ENCODE data around the gene UGCG.

The UGCG gene

DNA sequence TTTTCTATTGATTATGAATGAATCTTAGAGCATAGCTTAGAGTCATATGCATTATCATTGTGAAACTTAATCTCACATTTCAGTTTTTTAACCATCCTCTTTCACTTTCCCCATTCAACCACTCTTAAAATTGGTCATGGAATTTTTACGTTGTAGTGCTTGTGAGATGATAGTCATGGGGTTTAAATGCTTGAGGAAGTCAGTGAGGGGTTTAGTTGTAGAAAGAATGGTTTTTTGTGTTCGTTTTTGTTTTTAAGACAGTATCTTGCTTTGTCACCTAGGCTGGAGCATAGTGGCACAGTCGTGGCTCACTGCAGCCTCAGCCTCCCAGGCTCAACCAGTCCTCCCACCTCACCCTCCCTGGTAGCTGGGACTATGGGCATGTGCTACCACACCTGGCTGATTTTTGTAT, 19.6 kb downstream of the UGCG start:
- DNase-seq (ENCODE audit: low read depth), result no peak
- H3K4me3 ChIP-seq (ENCODE audit: control insufficient read depth, low read depth, low read length), result no peak overlapping the region
- TF ChIP-seq, protein P1, sequence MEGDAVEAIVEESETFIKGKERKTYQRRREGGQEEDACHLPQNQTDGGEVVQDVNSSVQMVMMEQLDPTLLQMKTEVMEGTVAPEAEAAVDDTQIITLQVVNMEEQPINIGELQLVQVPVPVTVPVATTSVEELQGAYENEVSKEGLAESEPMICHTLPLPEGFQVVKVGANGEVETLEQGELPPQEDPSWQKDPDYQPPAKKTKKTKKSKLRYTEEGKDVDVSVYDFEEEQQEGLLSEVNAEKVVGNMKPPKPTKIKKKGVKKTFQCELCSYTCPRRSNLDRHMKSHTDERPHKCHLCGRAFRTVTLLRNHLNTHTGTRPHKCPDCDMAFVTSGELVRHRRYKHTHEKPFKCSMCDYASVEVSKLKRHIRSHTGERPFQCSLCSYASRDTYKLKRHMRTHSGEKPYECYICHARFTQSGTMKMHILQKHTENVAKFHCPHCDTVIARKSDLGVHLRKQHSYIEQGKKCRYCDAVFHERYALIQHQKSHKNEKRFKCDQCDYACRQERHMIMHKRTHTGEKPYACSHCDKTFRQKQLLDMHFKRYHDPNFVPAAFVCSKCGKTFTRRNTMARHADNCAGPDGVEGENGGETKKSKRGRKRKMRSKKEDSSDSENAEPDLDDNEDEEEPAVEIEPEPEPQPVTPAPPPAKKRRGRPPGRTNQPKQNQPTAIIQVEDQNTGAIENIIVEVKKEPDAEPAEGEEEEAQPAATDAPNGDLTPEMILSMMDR (IDR thresholded peaks at IDR 0.05; ENCODE audit: control insufficient read depth, insufficient read depth, low read depth, low read length, missing control alignments), result no peak

DNA sequence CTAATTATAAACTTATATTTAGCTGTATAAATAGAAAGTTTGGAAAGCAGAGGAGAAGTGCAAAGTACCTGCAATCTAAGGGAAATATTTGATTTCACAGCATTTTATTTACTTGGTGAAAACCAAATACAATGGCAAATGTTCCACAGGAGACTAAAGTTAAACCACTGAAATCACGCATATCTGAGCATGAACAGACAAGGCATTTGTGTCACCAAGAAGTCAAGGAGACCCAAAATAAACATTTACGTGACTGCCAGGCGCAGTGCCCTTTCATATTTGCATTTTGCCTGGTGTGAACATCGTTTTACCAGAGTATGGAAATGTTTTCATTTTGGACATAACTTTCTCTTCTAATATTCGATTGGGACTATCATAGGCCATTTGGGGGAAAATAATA, 20.6 kb downstream of the UGCG start:
- H3K4me3 ChIP-seq (ENCODE audit: control insufficient read depth, low read depth, low read length), result no peak overlapping the region
- no peak for DNase-seq (ENCODE audit: low read depth)
- TF ChIP-seq, protein P1 (IDR thresholded peaks at IDR 0.05; ENCODE audit: control insufficient read depth, insufficient read depth, low read depth, low read length, missing control alignments), result no peak

DNA sequence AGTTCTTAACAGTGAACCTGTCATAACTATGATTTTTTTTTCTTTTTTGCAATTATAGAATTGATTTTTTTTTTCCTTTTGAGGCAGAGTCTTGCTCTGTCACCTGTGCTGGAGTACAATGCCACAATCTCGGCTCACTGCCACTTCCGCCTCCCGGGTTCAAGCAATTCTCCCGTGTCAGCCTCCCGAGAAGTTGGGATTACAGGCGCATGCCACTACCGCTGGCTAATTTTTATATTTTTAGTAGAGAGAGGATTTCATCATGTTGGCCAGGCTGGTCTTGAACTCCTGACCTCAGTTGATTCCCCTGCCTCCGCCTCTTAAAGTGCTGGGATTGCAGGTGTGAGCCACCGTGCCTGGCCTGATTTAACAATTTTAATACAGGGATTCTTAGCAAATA, 21.4 kb downstream of the UGCG start:
- DNase-seq (ENCODE audit: low read depth), result no peak
- TF ChIP-seq, protein P1 (IDR thresholded peaks at IDR 0.05; ENCODE audit: control insufficient read depth, insufficient read depth, low read depth, low read length, missing control alignments), result no peak
- no peak overlapping the region for H3K4me3 ChIP-seq (ENCODE audit: control insufficient read depth, low read depth, low read length)

DNA sequence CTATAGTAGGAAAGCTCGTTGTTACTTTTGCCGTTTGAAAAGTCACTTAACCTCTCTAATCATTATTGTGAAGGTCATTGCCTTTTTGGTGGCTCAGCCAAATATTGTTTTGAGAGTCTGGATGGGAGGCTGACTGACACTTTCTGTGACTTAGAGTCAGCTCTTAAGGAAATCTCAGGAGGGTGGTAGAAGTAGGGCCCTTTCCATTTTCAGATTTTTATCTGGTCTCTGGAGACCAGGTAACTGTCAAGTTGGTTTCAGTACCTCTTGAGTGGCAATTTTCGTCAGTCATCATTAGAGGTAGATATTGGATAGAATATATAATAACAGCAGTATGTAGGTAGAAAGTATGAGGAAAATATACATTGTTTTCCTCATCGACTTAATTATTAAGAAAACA, 23.3 kb downstream of the UGCG start:
- no peak overlapping the region for H3K4me3 ChIP-seq (ENCODE audit: control insufficient read depth, low read depth, low read length)
- DNase-seq (ENCODE audit: low read depth), result no peak
- TF ChIP-seq, protein P1 (IDR thresholded peaks at IDR 0.05; ENCODE audit: control insufficient read depth, insufficient read depth, low read depth, low read length, missing control alignments), result no peak

DNA sequence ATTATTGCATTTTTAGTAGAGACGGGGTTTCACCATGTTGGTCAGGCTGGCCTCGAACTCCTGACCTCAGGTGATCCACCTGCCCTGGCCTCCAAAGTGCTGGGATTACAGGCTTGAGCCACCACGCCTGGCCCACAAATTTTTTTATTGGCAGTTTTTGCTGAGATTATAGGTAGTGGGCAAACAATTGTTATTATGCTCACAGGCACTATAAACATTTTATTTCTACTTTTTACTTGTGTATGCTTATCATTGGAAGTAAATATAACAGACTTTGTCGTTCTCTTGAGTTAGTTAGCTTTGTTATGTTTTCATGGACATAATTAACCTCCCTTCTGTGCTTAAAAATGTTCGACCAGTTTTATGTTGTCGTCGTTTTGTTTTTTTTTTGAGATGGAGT, 23.9 kb downstream of the UGCG start:
- H3K4me3 ChIP-seq (ENCODE audit: control insufficient read depth, low read depth, low read length), result no peak overlapping the region
- DNase-seq (ENCODE audit: low read depth), result no peak
- TF ChIP-seq, protein P1 (IDR thresholded peaks at IDR 0.05; ENCODE audit: control insufficient read depth, insufficient read depth, low read depth, low read length, missing control alignments), result no peak

DNA sequence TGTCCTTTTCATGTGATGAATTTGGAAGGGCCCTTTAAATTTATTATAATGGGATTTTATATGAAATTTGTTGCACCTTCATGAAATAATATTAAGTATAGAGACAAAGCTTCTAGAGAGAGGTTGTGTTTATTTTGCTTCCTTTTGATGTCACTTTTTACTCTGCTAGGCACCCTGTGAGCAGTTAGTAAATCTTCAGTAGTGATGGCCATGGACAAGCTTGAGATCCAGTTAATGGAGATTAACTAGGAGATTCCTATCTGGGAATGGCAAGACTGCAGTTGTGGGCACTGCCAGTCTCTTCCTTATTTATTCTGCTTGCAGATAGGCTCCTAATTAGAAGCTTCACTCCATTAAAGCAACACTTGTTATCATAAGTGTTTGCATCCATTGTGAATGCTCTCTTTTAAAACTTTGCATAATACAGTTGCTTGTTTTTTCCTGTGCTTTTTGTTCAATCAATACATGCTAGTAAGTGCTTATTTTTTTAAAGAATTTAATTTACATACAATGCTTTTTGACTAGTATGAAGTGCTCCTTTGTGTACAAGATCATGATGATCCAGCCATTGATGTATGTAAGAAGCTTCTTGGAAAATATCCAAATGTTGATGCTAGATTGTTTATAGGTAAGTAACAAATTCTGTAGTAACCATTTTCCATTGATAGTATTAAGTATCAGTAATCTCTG, 25.9 kb downstream of the UGCG start:
- no peak overlapping the region for H3K4me3 ChIP-seq (ENCODE audit: control insufficient read depth, low read depth, low read length)
- DNase-seq (ENCODE audit: low read depth), result no peak
- TF ChIP-seq, protein P1 (IDR thresholded peaks at IDR 0.05; ENCODE audit: control insufficient read depth, insufficient read depth, low read depth, low read length, missing control alignments), result no peak
